ENCODE data around the gene BMP10.

The BMP10 gene

DNA sequence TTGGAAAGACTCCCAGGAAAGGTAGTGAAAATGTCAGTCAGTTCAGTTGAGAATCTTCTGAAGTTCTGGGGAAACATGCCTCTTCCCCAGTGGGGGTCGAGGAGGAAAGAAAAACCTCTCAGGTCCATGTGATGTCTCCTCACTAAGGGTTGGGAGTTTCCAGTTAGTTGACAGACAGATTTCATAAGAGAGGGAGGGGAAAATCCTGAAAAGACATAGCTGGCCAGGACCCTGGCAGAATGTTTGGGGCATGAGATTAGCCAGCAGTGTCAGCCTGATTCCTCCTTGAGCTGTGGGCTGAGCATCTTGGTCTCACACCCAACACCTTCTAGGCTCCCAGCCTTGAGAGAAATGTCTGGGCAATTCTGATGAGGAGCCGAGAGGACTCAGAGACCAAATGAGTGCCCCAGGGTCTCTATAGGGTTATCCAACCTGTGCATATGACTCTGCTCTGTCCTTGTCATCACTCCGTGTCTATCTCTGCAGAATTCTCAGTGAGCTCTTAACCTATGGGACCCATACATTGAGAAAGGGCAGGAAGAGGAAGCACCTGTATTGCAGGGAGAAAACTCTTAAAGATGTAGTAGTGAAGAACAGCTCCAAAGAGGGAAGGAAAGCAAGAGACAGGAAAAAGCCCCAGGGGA lies 13.9 kb downstream of the BMP10 start:
- Histone ChIP-seq H3K27ac (peak overlapping the region in 1 of 21 experiments; percentile 55), H3K4me3 (no peak overlapping the region)

DNA sequence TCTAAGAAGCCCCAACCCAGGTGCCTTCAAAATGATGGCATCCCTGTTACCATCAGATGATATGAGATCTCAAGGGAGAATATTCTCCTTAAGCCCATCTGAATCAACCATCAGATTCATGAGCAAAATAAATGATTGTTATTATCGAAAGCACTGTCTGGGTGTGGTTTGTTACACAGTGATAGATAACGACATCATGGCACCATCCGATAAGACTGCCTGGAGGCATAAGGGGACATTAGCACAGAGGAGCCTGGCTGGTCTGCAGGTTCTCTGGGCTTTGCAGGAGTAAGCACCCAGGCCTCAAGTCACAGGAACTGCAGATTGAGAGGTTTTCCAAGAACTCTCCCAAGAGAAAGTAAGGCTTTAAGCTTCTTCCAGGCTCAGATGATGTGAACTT lies 15.6 kb downstream of the BMP10 start:
- no peak overlapping the region for H3K27ac ChIP-seq
- no peak overlapping the region for H3K4me3 ChIP-seq

DNA sequence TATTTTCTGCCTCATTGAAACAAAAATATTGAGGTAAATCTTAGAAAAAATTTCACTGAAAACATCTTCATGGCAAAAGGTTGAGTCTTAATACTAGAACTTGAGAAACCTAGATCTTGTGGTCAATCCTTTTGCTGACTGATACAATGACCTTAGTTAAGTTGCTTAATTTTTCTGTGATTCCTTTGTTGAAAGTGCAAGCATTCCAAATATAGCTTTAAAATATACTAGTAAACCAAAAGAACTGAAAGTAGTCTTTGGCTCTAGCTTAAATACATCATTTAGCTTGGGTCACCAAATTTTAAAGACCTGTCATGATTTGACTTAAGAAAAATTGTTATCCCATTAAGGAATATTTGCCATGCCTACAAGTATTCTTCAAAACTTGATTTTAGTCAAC lies 16.7 kb downstream of the BMP10 start:
- no peak overlapping the region for H3K27ac ChIP-seq
- H3K4me3 ChIP-seq = no peak overlapping the region

DNA sequence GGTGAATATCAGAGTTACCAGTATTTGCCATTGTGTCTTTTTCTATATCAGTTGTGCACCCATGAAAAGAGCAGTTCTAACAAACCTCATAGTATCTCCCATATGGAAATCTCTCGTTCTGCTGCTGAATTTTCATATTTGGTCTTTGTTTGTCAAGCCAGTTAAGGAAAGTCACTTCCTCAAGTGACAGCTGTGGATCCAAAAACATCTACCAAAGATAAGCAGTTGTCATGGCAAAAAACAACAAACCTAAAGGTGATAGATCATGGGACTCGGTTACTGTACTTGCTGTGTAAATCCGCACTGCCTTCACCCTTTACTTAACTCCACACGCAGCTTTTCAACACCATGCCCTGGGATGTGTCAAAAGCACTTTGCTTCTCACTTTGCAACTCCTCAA lies 17.3 kb downstream of the BMP10 start:
- no peak overlapping the region for H3K4me3 ChIP-seq
- H3K27ac ChIP-seq = no peak overlapping the region

DNA sequence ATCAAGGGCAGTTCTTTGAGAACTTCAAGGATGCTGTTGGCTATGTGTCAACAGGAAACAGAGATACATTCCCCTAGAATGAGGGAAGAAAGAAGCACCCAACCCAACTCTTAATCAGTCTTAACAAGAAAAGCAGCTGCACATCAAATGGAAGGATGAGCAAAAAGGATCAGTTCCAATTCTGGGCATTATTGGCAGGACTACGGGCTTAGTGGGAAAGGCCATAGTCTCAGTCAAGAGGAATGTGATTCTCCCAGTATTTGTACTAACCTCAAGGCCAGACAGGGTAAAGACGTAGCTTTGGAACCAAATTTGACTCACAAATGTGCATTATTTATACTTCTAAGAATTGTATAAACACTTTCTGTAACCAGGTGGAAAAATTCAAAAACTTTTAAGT lies 18.2 kb downstream of the BMP10 start:
- H3K4me3 ChIP-seq = no peak overlapping the region
- no peak overlapping the region for H3K27ac ChIP-seq

DNA sequence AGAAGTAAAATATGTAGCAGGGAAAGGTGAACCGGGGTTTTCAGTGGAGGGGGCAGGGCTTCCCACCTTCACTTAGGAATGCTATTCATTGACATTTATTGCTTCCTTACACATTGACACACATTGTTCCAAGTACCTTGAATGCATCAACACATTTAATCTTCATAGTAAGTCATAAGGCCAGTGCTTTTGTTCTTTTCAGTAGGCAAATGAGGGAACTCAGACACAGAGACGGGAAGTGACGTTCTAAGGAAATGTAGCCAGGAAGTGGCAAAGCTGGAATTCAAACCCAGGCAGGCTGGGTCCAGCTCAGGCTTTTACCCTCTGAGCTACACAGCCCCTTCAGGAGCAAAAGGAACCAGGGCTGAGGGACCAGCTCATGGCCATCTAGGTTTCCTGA lies 20.7 kb downstream of the BMP10 start:
- H3K27ac ChIP-seq = no peak overlapping the region
- H3K4me3 ChIP-seq = no peak overlapping the region

DNA sequence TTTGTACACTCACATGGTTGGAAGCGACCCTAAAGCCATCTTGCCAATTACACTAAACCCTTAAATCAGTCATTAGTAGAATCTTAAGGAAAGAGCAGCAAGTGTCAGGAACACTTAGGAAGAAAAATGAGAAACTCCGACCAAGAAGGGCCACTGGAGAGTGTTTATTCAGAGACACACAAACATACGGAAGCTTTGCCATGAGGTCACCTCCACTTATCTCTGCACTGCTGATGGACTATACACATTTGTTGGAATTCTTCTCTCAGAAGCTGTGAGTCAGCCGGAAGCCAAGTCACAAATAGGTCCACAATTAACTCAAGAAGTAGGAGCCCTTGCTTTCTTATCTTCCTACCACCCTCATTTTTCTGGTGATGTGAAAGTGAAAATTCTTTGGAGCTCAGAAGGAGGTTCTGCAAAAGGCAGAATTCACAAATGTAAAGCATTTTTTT lies 21.6 kb downstream of the BMP10 start:
- no peak overlapping the region for H3K27ac ChIP-seq
- H3K4me3 ChIP-seq = no peak overlapping the region

DNA sequence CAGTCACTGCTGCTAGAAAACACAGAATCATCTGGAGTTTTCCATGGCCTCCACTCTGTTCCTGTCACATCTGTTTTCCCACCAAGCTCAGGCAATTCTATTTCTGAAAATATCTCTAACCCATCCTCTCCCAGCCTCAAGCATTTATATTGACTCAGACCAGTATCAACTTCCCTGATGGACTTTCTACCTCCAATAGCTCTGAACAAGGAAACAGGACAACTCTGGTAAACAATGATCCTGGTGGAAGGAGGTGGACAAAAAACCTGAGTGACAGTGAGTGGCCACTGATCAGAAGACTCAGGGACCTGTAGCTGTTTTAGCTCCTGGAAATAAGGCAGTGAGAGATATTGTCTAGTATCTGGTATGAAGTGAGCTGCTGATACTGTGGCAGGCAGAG lies 23.4 kb downstream of the BMP10 start:
- Histone ChIP-seq H3K4me3 (no peak overlapping the region), H3K27ac (no peak overlapping the region)

DNA sequence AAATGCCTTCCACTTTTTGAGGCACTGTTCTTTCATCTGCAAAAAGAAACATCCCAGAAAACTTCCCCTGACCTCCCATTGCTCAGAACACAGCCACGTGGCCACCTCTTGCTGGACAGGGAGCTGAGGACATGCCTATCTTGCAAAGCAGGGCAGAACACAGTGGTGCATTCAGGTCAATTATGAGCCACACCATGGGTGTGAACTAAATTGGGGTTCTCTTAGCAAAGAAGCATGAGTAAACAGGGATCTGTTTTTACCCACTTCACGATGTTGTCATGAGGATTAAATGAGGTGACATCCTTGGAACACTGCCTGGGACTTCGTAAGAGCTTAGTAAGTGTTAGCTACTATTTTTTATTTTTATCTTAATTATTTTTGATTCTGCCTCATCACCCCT lies 25.1 kb downstream of the BMP10 start:
- H3K27ac ChIP-seq = no peak overlapping the region
- no peak overlapping the region for H3K4me3 ChIP-seq

DNA sequence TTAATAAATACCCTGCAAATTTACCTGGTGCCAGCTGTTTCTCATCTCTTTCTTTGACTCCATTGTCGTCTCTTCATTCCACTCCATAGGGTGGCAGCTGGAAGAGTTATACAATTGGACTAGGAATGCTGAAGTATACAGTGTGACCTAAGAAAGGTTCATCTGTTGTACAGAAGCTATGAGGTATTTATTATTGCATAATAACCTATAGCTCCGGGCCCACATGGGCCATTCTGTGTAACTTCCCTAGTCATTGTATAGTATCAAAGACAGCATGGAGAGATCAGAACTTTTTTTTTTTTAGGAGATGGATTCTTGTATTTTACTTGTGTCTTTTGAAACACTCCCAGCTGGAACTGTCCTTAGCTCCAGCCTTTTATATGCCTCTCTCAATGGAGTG lies 26.2 kb downstream of the BMP10 start:
- Histone ChIP-seq H3K27ac (no peak overlapping the region), H3K4me3 (no peak overlapping the region)

DNA sequence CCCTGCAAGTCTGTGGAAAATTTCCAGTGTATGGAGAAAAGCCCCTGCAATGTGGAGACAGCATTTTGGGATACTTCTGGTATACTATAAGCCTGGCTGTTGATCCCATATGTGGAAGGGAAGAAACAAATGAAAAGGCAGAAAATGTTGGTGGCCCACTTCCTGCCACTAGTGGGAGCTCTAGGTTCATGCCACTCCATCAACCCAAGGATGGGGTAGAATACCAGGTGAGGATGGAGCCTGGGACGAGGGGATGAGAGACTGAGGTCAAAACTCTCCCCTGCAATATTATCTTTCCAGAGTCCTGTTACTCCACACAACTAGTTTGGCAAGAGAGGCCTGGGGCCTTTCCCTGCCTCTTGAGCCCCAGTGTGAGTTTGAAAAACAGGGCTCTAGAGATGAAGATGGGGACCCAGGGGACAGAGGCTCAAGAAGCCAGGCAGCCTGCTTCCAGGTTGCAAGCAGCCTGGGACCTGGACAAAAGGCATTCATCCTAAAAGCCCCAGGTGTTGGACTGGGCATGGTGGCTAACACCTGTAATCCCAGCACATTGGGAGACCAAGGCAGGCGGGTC lies 31.9 kb downstream of the BMP10 start:
- no peak overlapping the region for H3K4me3 ChIP-seq
- H3K27ac ChIP-seq = no peak overlapping the region

DNA sequence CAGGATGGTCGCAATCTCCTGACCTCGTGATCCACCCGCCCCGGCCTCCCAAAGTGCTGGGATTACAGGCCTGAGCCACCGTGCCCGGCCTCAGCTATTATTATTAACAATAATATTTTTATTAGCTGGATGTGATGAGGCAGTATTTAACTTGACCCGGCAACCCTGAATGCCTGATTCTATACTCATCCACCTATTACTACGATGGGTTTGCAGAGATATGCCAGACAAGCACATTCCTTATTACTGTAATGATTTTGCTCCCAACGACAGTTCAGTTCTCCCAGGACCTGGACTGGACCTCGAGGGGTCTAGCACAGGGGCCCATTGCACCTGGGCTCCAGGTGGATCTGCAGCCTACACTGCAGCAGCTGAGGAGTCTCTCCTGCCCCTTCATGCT lies 32.6 kb downstream of the BMP10 start:
- Histone ChIP-seq H3K4me3 (no peak overlapping the region), H3K27ac (no peak overlapping the region)

DNA sequence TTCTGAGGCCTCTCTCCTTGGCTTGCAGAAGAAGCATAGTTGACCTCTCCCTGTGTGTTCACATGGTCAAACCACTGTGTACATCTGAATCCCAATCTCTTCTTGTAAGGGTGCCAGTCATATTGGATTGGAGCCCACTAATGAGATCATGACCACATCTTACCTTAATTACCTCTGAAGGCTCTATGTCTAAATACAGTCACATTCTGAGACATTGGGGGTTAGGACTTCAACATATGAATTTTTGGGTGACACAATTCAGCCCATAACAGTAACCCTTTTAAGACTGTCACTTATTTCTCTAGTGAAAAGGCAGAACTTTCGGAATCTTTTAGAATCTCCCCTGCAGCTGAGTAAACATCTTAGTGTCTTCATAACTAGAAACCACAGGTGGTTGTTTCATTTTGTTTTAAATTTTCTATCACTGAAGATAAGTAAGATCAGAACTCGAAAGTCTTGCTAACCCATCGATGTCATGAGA lies 33.3 kb downstream of the BMP10 start:
- Histone ChIP-seq H3K4me3 (no peak overlapping the region), H3K27ac (peak overlapping the region in 1 of 21 experiments; percentile 37)

DNA sequence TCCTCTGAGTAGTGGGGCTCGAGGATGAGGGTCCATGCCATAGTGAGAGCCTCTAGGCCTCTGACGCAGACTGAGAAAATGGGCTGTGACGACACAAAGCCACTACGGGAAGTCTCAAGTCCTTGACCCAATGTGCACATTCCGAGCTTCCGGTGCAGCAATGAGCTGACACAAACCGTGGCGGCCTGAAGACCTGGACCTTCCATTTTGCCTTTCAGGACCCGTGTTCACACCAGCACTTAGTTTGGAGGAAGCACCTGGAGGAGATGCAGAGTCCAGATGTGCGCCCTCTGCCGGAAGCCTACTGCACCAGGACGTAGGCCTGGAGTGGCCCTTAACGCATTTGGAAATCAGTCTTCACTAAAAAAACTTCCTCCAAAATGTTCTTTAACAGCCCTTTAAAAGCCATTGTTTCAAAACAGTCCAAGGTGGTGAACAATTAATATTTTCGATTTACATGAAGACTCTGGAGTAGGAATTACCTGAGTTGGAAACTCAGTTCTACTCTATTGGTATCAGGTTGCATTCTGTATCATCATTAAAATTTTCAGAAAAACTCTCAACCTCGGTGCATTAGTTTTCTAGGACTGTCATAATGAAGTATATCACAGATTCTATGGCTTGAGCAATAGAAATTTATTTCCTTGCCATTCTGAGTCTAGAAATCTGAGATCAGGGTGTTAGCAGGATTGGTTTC lies 33.9 kb downstream of the BMP10 start:
- Histone ChIP-seq H3K27ac (peak overlapping the region in 1 of 21 experiments; percentile 37), H3K4me3 (no peak overlapping the region)

DNA sequence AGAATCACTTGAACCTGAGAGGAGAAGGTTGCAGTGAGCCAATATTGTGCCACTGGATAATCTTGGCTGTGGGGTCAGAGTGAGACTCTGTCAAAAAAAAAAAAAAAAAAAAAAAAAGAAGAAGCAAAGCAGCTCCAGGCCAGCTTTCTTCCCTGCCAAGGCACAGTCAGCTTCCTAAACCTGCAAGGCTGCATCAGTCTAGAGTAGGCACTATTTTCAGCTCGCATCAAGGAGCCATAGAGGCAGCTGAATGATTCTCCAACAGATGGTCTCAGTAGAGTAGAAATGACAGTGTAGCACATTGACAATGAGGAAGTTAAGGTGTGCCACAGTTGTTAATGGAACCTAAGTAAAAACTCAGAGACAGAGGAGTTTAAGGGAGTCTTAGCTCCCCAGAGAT lies 35.6 kb downstream of the BMP10 start:
- no peak overlapping the region for H3K4me3 ChIP-seq
- H3K27ac ChIP-seq = peak overlapping the region in 2 of 21 experiments; percentile 26 to 54

DNA sequence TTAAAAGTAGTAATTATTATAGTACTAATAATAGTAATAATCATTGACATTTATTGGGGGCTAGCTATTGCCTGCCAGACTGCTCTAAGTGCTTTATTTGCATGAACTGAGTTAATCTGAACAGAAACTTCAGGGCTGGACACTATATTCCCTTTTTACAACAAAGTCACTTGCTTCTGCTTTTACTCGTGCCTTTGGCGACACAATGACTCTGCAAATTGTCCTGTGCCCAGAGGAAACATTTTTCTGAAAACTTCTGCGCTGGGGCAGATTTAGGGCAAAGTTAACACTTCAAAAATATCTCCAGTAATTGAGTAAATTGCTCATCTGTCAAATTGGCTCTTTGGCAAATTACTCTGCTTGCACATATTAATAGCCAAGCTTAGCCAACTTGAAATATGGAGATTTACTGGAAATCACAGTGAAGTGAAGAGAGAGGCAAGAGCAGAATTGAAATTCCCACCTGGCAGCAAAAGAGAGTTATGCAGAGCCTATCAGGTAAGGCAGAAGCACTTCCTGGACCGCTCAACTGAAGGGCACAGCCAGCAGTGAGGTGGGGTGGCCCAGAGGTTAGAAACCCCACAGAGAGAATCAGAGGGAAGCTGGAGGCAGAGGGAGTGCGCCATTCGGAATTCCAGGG lies 36.3 kb downstream of the BMP10 start:
- Histone ChIP-seq H3K27ac (peak overlapping the region in 9 of 21 experiments; percentile 10 to 73 (median 40)), H3K4me3 (no peak overlapping the region)

DNA sequence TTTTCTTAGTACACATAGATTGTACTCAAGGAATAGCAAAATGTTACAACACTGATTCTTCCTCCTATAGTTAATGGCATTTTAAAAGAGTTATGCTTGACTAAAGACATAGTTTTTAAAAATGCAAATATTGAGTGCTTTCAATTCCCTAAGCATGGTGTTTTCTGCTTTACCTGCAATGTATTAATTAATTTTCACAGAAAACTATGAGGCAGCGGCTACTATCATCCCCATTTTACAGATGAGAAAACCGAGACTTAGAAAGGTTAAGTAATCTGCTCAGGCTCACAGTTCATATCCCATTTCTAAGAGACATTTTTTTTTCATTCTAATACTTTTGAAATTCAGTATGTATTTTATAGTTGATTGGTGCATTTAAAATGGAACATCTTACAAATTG lies 38.0 kb downstream of the BMP10 start:
- Histone ChIP-seq H3K27ac (peak overlapping the region in 10 of 21 experiments; percentile 17 to 84 (median 72)), H3K4me3 (no peak overlapping the region)

DNA sequence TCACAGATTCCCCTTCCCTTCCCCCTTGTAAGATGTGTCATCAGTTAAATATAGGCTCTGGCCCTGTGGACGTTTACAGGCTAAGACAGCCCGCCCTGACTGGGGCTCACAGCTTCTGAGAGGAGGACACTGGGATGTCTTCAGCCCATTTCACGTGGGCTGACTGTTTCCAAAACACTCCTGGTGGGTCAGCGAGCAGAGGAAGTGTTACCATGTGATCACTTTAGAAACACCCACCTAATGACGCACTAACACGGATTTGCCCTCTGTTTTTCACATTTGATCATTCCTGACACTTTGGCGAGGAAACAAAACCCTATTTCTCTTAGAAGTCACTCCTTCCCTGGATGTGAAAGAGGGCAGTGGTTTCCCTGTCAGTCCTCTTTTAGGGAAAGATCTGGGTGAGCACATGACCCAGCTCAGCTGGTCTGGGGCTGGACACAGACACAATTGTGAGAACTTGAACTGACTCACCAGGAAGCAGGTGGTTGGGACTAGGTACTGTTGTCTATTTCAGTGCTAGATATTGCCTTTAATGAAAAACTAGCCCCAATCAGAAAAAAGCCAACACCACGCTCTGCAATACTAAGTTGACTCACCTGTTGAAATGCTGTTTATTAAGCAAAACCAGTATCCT lies 38.8 kb downstream of the BMP10 start:
- Histone ChIP-seq H3K4me3 (no peak overlapping the region), H3K27ac (peak overlapping the region in 20 of 21 experiments; percentile 15 to 85 (median 70))

DNA sequence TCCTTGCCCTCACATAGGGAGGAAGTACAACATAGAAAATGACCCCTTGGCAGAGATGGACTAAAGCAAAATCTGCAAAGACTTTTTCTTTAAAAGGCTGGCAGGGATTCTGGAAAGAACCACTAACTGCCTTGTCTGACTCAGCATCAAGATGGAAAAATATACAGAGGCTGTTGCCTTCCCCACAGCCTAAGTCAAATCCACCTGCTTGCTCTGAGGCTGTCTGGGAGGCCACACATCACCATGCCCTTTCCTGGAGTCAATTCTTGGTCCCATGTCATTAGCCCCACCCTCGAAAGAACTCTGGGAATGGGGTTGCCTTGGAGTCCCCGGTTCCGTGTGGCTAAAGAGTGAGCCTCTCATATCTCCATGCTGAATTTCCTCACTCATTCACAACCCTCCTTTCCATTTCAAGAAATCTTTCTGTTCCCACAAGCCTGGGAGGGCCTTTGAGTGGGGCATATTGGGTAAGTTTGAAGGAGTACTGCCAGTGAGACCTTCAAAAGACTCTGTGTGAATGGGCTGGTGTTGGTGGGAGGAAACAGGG lies 39.4 kb downstream of the BMP10 start:
- no peak overlapping the region for H3K4me3 ChIP-seq
- H3K27ac ChIP-seq = peak overlapping the region in 20 of 21 experiments; percentile 15 to 85 (median 70)

DNA sequence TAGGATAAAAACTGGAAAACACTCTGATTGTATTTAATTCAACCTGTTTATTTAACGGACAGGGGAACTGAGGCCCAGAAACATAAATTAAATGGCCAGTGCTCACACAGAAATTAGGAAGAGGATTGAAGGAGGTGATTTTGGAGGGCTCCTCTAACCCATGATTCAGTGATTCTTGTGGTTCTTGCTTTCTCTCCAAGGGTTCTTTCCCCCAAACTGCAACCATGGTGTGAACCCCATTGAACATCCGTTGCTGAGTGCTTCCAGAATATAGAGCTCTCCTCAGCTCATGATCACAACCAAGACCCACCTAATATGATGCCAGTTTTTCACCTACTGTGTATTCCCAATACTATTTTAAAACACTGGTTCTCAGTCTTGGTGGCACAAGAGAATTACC lies 41.4 kb downstream of the BMP10 start:
- Histone ChIP-seq H3K27ac (peak overlapping the region in 16 of 21 experiments; percentile 11 to 87 (median 66)), H3K4me3 (no peak overlapping the region)
